ENCODE data around the gene SPATA17.

The SPATA17 gene

GRCh38 chr1:217668351-217668940 lies 37.3 kb downstream of the SPATA17 start:
- DNase-seq, result no peak

GRCh38 chr1:217673387-217673786 lies 42.2 kb downstream of the SPATA17 start:
- Histone ChIP-seq H3K4me1 (ENCODE audit: control insufficient read depth, insufficient read depth, low read depth, low read length) (no peaks in the 10 kb centered on the region), H2AK5ac (ENCODE audit: low read length, severe bottlenecking) (no peak overlapping the region), H3K23ac (ENCODE audit: low read length in 2 of 2) (no peak overlapping the region), H3K36me3 (ENCODE audit: control insufficient read depth in 1 of 2, insufficient read depth in 2 of 2, low read depth in 1 of 2, low read length in 2 of 2) (no peaks in the 10 kb centered on the region), H3K4me2 (ENCODE audit: low read length, poor library complexity, severe bottlenecking) (no peak overlapping the region), H3K4ac (ENCODE audit: low read depth in 1 of 2, low read length in 2 of 2) (no peak overlapping the region), H3K27me3 (ENCODE audit: control insufficient read depth in 1 of 2, insufficient read depth in 1 of 2, low read length in 2 of 2) (no peaks in the 10 kb centered on the region), H3K18ac (ENCODE audit: low read depth in 1 of 2, low read length in 2 of 2) (no peak overlapping the region), H4K91ac (ENCODE audit: low read length) (no peak overlapping the region), H3K27ac (ENCODE audit: low read length, poor library complexity, severe bottlenecking) (no peak overlapping the region), H3K4me3 (ENCODE audit: insufficient read depth in 1 of 2, low read depth in 1 of 2, low read length in 2 of 2) (no peak overlapping the region), H2AFZ (ENCODE audit: low read depth, low read length) (no peak overlapping the region), H2BK15ac (ENCODE audit: low read depth, poor library complexity, severe bottlenecking) (no peak overlapping the region), H2BK120ac (ENCODE audit: low read depth, low read length) (no peak overlapping the region), H3K14ac (ENCODE audit: low read length in 2 of 2) (no peak overlapping the region), H2BK12ac (ENCODE audit: low read length in 2 of 2) (no peak overlapping the region), H3K79me1 (replicated peaks; ENCODE audit: low read length, poor library complexity, severe bottlenecking) (no peaks in the 10 kb centered on the region), H3K9me3 (ENCODE audit: control insufficient read depth, low read length) (no peaks in the 10 kb centered on the region), H4K8ac (ENCODE audit: low read length) (no peak overlapping the region), H3K9ac (ENCODE audit: low read length) (no peak overlapping the region), H2BK5ac (ENCODE audit: low read depth, low read length, poor library complexity, severe bottlenecking) (no peak overlapping the region)
- WGBS, result 97% methylated on average over 1 of the region's 2 CpGs
- DNase-seq, result no peak

More at GRCh38 chr1:217668351-217668940, 37.3 kb downstream of the SPATA17 start:
- Histone ChIP-seq H3K4me3 (ENCODE audit: insufficient read depth in 1 of 2, low read depth in 1 of 2, low read length in 2 of 2) (no peak overlapping the region), H2AFZ (ENCODE audit: low read depth, low read length) (no peak overlapping the region), H3K27ac (ENCODE audit: low read length, poor library complexity, severe bottlenecking) (no peak overlapping the region), H3K18ac (ENCODE audit: low read depth in 1 of 2, low read length in 2 of 2) (no peak overlapping the region), H2AK5ac (ENCODE audit: low read length, severe bottlenecking) (no peak overlapping the region), H3K4me1 (ENCODE audit: control insufficient read depth, insufficient read depth, low read depth, low read length) (no peaks in the 10 kb centered on the region), H3K14ac (ENCODE audit: low read length in 2 of 2) (no peak overlapping the region), H2BK15ac (ENCODE audit: low read depth, poor library complexity, severe bottlenecking) (no peak overlapping the region), H2BK5ac (ENCODE audit: low read depth, low read length, poor library complexity, severe bottlenecking) (no peak overlapping the region), H3K23ac (ENCODE audit: low read length in 2 of 2) (no peak overlapping the region), H3K36me3 (ENCODE audit: control insufficient read depth in 1 of 2, insufficient read depth in 2 of 2, low read depth in 1 of 2, low read length in 2 of 2) (no peaks in the 10 kb centered on the region), H4K8ac (ENCODE audit: low read length) (no peak overlapping the region), H3K9ac (ENCODE audit: low read length) (no peak overlapping the region), H3K9me3 (ENCODE audit: control insufficient read depth, low read length) (no peaks in the 10 kb centered on the region), H3K4me2 (ENCODE audit: low read length, poor library complexity, severe bottlenecking) (no peak overlapping the region), H3K79me1 (replicated peaks; ENCODE audit: low read length, poor library complexity, severe bottlenecking) (no peaks in the 10 kb centered on the region), H3K27me3 (ENCODE audit: control insufficient read depth in 1 of 2, insufficient read depth in 1 of 2, low read length in 2 of 2) (no peaks in the 10 kb centered on the region), H3K4ac (ENCODE audit: low read depth in 1 of 2, low read length in 2 of 2) (no peak overlapping the region), H2BK12ac (ENCODE audit: low read length in 2 of 2) (no peak overlapping the region), H4K91ac (ENCODE audit: low read length) (no peak overlapping the region), H2BK120ac (ENCODE audit: low read depth, low read length) (no peak overlapping the region)
- no CpG with 5 or more reads among the region's 2 CpGs for WGBS

GRCh38 chr1:217674028-217674729 lies 43.0 kb downstream of the SPATA17 start:
- Histone ChIP-seq H2BK5ac (ENCODE audit: low read depth, low read length, poor library complexity, severe bottlenecking) (no peak overlapping the region), H2AFZ (ENCODE audit: low read depth, low read length) (no peak overlapping the region), H3K4ac (ENCODE audit: low read depth in 1 of 2, low read length in 2 of 2) (no peak overlapping the region), H3K27me3 (ENCODE audit: control insufficient read depth in 1 of 2, insufficient read depth in 1 of 2, low read length in 2 of 2) (no peaks in the 10 kb centered on the region), H4K8ac (ENCODE audit: low read length) (no peak overlapping the region), H3K4me2 (ENCODE audit: low read length, poor library complexity, severe bottlenecking) (no peak overlapping the region), H2AK5ac (ENCODE audit: low read length, severe bottlenecking) (no peak overlapping the region), H3K14ac (ENCODE audit: low read length in 2 of 2) (peak overlapping the region in 1 of 2 experiments; percentile 19), H3K79me1 (replicated peaks; ENCODE audit: low read length, poor library complexity, severe bottlenecking) (no peaks in the 10 kb centered on the region), H3K4me1 (ENCODE audit: control insufficient read depth, insufficient read depth, low read depth, low read length) (no peaks in the 10 kb centered on the region), H3K18ac (ENCODE audit: low read depth in 1 of 2, low read length in 2 of 2) (peak overlapping the region in 1 of 2 experiments; percentile 16), H4K91ac (ENCODE audit: low read length) (no peak overlapping the region), H2BK120ac (ENCODE audit: low read depth, low read length) (no peak overlapping the region), H3K4me3 (ENCODE audit: insufficient read depth in 1 of 2, low read depth in 1 of 2, low read length in 2 of 2) (no peak overlapping the region), H3K23ac (ENCODE audit: low read length in 2 of 2) (no peak overlapping the region), H3K36me3 (ENCODE audit: control insufficient read depth in 1 of 2, insufficient read depth in 2 of 2, low read depth in 1 of 2, low read length in 2 of 2) (no peaks in the 10 kb centered on the region), H3K27ac (ENCODE audit: low read length, poor library complexity, severe bottlenecking) (no peak overlapping the region), H2BK15ac (ENCODE audit: low read depth, poor library complexity, severe bottlenecking) (no peak overlapping the region), H3K9me3 (ENCODE audit: control insufficient read depth, low read length) (no peaks in the 10 kb centered on the region), H3K9ac (ENCODE audit: low read length) (no peak overlapping the region), H2BK12ac (ENCODE audit: low read length in 2 of 2) (no peak overlapping the region)
- WGBS, result 69% methylated on average over 4 of the region's 4 CpGs
- no peak for DNase-seq

GRCh38 chr1:217681806-217682205 lies 50.7 kb downstream of the SPATA17 start:
- WGBS, result 90% methylated on average over 3 of the region's 5 CpGs
- Histone ChIP-seq H3K9ac (ENCODE audit: low read length) (no peak overlapping the region), H3K36me3 (ENCODE audit: control insufficient read depth in 1 of 2, insufficient read depth in 2 of 2, low read depth in 1 of 2, low read length in 2 of 2) (no peaks in the 10 kb centered on the region), H4K91ac (ENCODE audit: low read length) (no peak overlapping the region), H2BK120ac (ENCODE audit: low read depth, low read length) (no peak overlapping the region), H3K9me3 (ENCODE audit: control insufficient read depth, low read length) (no peaks in the 10 kb centered on the region), H3K18ac (ENCODE audit: low read depth in 1 of 2, low read length in 2 of 2) (no peak overlapping the region), H2BK12ac (ENCODE audit: low read length in 2 of 2) (no peak overlapping the region), H2AFZ (ENCODE audit: low read depth, low read length) (no peak overlapping the region), H3K79me1 (replicated peaks; ENCODE audit: low read length, poor library complexity, severe bottlenecking) (no peaks in the 10 kb centered on the region), H4K8ac (ENCODE audit: low read length) (no peak overlapping the region), H3K27me3 (ENCODE audit: control insufficient read depth in 1 of 2, insufficient read depth in 1 of 2, low read length in 2 of 2) (no peaks in the 10 kb centered on the region), H3K23ac (ENCODE audit: low read length in 2 of 2) (no peak overlapping the region), H2BK15ac (ENCODE audit: low read depth, poor library complexity, severe bottlenecking) (no peak overlapping the region), H2AK5ac (ENCODE audit: low read length, severe bottlenecking) (no peak overlapping the region), H3K4me3 (ENCODE audit: insufficient read depth in 1 of 2, low read depth in 1 of 2, low read length in 2 of 2) (no peak overlapping the region), H2BK5ac (ENCODE audit: low read depth, low read length, poor library complexity, severe bottlenecking) (no peak overlapping the region), H3K27ac (ENCODE audit: low read length, poor library complexity, severe bottlenecking) (no peak overlapping the region), H3K4ac (ENCODE audit: low read depth in 1 of 2, low read length in 2 of 2) (no peak overlapping the region), H3K4me2 (ENCODE audit: low read length, poor library complexity, severe bottlenecking) (no peak overlapping the region), H3K4me1 (ENCODE audit: control insufficient read depth, insufficient read depth, low read depth, low read length) (no peaks in the 10 kb centered on the region), H3K14ac (ENCODE audit: low read length in 2 of 2) (no peak overlapping the region)
- DNase-seq, result no peak
